Stimulated activated CD8-positive, alpha-beta memory T cell treated with anti-CD3 and anti-CD28 coated beads, Interleukin-12 subunit alpha, Interleukin-12 subunit beta, amount 100 ng/mL, for 24 hours (primary cell): Measurements from ENCODE around the gene TGFBR3.

Source experiments
- DNase-seq: peaks from one replicate; pipeline ENCODE4 v3.0.0-alpha.2; 2020; ENCODE audit errors: extremely low read depth

The TGFBR3 gene

DNA sequence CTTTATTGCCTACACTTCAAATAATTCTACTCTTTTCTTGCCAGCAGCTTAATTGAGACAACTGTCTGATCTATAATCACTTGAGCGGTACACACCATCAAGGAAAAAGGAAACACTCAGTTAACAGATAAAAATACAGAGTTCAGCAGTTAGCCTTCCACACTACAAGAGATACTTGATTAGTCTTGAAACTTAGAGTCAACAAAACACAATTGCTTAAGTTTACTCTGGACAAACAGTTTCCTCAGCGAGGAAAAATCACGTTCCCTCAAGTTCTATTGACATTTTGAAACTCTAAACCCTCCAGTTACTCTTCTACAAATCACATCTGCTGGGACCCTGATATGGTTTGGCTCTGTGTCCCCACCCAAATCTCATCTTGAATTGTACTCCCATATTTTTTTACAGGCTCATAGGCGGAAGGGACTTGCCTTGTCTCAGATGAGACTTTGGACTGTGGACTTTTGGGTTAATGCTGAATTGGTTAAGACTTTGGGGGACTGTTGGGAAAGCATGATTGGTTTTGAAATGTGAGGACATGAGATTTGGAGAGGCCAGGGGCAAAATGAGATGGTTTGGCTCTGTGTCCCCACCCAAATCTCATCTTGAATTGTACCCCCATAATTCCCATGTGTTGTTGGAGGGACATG, 244.9 kb downstream of the TGFBR3 start:
- no peak for DNase-seq

- no peak for DNase-seq
Observed at GRCh38 chr1:91637539-91637994, 248.4 kb downstream of the TGFBR3 start.

GRCh38 chr1:91635763-91636162, 250.2 kb downstream of the TGFBR3 start:
- no peak for DNase-seq

DNA sequence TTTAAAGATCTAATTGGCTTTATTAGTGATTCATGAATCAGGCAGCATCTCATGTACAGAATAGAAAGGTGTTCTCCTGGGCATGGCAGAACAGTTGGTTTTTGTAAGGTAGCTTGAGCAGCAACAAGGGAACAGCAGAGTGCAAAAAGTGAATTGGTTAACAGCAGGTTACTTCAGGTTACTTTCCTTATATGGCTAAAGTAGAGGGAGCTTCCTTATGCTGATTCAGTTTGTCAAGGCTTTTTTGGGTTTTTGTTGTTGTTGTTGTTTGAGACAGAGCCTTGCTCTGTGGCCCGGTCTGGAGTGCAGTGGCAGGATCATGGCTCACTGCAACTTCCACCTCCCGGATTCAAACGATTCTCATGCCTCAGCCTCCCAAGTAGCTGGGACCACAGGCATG, 252.5 kb downstream of the TGFBR3 start:
- no peak for DNase-seq

DNA sequence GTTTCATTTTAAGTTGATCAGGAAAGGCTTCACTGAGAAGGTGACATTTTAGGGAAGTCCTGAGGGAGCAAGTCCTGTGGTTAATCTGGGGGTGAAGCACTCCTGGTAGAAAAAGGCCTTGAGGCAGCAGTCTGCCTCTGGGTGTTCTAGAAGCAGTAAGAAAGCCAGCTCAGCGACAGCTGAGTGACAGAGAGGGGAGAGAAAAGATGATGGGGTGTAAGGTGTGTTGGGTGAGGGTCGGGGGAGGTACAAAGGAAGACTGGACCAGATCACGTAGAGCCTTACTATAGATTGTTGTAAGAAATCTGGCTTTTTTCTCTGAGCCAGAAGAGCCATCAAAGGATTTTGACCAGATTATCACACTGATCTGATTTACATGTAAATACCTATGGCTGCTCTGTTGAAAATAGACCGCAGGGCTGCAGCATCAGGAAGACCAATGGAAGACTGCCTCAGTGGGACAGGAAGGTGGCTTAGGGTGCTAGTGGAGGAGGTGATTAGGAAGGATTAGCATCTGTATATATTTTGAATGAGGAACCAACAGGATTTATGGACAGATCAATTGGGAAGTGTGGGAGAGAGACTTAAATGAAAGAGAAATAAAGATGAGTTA, 254.1 kb downstream of the TGFBR3 start:
- DNase-seq = no peak

DNA sequence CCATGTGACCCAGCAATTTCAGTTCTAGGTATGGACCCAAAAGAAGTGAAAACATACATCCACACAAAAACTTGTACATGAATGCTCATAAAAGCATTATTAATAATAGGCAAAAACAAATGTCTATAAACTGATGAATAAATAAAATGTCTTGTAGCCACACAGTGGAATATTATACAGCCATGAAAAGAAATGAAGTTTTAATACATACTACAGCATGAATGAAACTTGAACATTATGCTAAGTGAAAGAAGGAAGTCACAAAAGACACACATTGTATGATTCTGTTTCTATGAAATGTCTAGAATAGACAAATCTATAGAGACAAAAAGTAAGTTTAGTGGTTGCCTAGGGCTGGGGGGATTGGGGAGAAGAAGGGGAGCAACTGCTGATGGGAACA, 255.1 kb downstream of the TGFBR3 start:
- no peak for DNase-seq
